Right ventricle myocardium superior (tissue), 1 donor: Measurements from ENCODE around the gene GLB1L3. TPM values are rescaled to one million over a fixed set of nuclear protein-coding genes. Genes with fewer than 3 reads are reported as not detected.
"Not testable (repeated sequence)": the region's sequence is repeated elsewhere in the genome, so short reads cannot be mapped to it uniquely, and the experiment has no call there.

Experiments
- ATAC-seq: fragments of 200-7000 bp; cut with Tn5 transposase; one replicate; pipeline ENCODE4 v1.9.1; 2020; ENCODE audit warnings: mild to moderate bottlenecking; ENCODE audit not compliant: poor library complexity
- DNase-seq: peaks from one replicate; pipeline ENCODE4 v3.0.0-alpha.2; 2020
- intact Hi-C: fragments of 100-400 bp; cut with DNase I; formaldehyde crosslinking; loops from one replicate; pipeline ENCODE4 v1.11.2; 2022
- total RNA-seq: library from RNA; stranded (reverse); fragmentation: NEBNext Ultra II Directional; extraction: Animal tissue kit (Norgen Biotek cat#: 25700); gene quantifications from one replicate; pipeline ENCODE4 v1.2.1, GENCODE V29; 2021
- donor health status: DM: no; HTN: yes; CAD: no; lungs with severe emphysema.

Gene GLB1L3
- total RNA-seq, 1 donor from 2014 or later = not detected

GRCh38 chr11:134334796-134335571 lies 58.8 kb downstream of the GLB1L3 start:
- ATAC-seq = no peak

DNA sequence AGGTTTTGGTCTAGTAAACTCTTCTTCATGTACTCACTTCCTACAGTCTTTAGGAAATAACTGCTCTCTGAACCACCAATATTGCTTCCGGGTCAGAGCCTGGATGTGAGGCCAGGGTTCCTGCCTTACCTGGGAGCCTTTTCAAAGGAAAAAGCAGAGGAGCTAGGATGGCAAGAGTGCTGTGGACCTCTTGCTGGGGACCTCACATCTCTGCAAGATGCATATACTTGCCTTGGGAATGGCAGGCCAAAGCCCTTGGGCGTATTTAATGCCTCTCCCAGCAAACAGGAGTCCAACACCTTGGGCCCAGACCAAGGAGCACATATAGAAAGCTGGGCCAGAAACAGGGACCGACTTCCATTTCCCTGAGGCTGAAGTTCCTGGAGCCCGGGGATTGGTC lies 60.9 kb downstream of the GLB1L3 start:
- no peak for ATAC-seq
- intact Hi-C loops = no loop called here
- DNase-seq = no peak

More at GRCh38 chr11:134334796-134335571, 58.8 kb downstream of the GLB1L3 start:
- intact Hi-C loops = no loop called here
- no peak for DNase-seq

GRCh38 chr11:134338068-134338467 lies 61.9 kb downstream of the GLB1L3 start:
- DNase-seq (no peak), ATAC-seq (no peak)
- intact Hi-C loops = no loop called here

DNA sequence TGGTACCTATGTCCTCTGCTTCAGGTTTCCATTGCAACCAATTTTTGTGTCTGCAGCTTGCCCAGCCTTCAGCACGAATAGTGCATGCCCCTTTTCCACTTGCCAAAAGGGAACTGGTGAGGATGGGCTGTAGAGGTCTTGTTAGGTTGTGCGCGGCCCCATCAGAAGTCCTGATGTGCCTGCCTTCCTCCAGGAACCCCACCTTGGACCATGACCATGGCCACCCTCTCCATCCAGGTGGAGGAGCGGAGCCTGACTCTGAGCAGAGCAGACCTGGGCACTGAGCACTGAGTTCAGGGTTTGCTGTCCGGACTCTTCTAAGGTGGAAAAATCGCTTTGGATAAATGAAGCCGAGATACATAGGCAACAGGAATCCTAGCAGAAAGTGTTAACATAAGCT lies 62.5 kb downstream of the GLB1L3 start:
- DNase-seq = no peak
- ATAC-seq = no peak
- intact Hi-C loops = no loop called here

DNA sequence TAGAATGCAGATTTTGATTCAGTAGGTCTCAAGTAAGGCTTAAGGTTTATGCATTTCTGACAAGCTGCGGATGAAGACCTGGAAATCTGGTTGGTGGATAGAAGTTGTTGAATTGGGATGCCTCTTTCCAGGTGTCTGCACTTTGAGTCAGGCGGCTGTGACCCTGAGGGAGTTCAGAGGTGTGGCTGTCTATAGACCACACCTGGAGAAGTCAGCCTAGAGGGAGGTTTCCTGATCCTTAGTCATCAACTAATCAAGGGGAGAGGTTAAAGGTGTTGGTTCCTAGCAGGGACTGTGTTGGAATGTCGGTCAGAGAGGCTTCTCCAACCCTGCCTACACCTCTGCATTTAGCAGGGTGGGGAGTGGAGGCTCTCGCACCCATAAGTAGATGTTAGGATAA lies 63.6 kb downstream of the GLB1L3 start:
- no peak for DNase-seq
- intact Hi-C loops = no loop called here
- no peak for ATAC-seq

DNA sequence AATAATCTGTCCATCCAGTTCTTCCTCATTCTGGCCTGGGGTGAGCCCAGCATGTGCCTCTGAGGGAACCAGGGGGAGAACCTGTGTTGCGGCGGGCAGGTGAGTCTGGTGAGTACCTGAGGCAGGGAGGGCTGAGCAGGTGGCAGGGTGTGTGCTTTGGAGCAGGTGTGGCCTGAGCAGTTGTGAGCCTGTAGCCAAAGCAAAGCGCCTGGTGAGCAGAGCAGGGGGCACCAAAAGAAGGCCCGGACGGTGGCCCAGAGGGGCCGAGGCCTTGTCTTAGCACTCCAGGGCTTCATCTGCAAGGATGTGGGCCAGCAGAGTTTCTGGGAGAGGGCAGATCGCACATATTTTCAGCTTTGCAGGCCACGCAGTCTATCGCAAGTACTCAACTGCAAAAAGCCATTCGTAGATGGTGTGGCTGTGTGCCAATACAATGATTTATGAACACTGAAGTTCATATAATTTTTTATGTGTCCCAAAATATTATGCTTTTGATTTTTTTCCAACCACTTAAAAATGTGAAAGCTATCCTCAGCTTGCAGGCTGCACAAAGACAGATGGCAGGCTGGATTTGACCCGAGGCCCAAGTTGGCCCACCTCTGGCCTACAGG lies 64.3 kb downstream of the GLB1L3 start:
- intact Hi-C loops = no loop called here
- DNase-seq (no peak), ATAC-seq (no peak)

DNA sequence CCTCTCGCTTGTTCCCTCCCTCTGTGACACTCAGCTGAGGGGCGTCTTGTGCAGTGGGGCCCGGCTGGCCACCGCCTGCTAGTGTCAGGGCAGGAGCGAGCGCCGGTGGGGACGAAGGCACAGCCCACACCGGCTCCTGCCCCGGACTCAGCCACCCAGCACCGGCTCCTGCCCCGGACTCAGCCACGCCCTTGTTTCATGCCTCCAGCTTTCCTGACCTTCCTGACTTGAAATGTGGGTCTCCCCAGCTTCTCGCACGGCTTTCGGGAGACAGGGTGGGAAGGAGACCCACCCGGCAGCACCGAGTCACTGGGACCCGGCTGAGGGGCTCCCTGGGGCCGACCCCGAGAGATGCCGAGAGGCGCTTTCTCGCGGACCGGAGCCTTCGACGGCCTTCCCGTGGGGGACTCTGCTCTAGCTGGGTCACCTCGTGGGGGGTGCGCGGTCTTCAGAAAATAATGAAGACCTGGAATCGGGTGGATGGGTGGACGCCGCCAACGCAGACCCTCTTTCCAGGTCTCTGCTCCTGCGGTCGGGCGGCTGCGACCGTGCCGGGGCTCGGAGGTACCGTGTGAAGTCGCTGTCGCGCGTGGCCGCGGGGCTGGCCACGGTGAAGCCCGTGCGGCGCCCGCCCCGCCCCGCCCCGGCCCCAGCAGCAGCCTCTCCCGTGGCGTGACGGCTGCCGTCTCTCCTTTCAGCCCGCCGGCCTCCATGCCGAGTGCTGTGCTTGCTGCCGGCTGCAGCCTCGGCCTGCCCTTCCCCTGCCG lies 65.8 kb downstream of the GLB1L3 start:
- intact Hi-C loops = no loop called here
- DNase-seq = no peak
- no peak for ATAC-seq

DNA sequence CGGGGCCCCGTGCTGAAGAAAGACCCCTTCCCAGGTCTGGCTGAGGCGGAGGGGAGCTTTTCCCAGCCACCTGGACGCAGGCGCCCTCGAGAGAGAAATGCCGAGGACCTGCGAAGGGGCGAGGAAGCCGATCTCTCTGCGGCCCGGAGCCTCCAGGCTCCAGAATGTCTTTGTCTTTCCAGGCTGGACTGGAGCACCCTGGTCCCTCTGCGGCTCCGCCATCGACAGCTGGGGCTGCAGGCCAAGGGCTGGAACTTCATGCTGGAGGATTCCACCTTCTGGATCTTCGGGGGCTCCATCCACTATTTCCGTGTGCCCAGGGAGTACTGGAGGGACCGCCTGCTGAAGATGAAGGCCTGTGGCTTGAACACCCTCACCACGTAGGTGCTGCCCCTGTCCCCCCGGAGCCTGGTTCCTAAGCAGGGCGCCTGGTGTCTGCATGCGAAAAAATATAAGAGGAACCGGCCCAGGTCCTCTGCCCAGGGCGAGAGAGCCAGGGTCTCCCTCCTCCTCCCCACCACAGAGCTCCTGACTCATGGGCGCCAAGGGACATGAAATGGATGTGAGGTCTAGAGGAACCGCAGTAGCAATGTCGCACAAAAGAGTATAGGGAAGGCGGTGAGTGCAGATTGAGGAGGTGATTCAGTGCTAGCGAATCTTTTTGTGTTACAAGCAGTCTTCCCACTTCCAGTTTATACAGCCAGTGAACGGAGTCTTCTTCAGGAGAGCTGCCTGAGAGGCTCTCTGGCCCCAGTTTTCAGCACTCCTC lies 66.6 kb downstream of the GLB1L3 start:
- DNase-seq = no peak
- no peak for ATAC-seq
- intact Hi-C loops = no loop called here

DNA sequence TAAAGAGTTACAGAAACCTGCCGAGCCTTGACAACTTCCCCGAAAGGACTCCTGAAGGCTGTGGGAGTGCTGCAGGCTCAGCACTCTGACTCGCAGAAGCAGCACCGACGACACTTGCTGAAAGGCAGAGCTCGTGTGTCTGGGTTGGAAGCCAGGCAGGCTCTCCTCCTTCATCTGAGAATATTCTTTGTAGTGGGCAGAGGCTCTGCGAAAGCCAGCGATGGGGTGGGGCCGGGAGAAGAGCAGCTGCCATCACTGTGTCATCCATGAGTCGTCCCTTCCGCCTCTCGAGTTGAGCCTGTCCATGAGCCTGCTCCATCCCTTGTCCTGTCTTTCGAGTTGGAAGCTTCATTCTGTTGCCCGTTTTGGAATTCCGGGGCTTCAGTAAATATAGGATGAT lies 67.5 kb downstream of the GLB1L3 start:
- intact Hi-C loops = no loop called here
- no peak for DNase-seq
- no peak for ATAC-seq

GRCh38 chr11:134344497-134345236 lies 68.5 kb downstream of the GLB1L3 start:
- not testable (repeated sequence) for DNase-seq

DNA sequence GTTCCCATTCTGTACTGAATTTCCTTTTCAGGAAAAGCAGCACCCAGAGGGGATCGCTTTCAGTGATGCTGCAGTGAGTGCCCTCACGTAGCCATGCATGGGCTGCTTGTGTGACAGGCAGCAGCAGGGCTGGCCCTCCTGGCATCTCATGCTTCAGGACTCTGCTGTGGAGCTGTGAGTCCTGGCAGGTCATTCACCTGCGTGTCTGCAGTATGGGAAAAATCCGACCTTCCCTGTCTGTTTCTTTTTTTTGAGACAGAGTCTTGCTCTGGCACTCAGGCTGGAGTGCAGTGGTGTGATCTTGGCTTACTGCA lies 69.0 kb downstream of the GLB1L3 start:
- intact Hi-C loops = no loop called here
- no peak for ATAC-seq
- DNase-seq = no peak

More at GRCh38 chr11:134344497-134345236, 68.5 kb downstream of the GLB1L3 start:
- ATAC-seq, intact Hi-C loops: not testable (repeated sequence)

GRCh38 chr11:134346101-134346975 lies 70.2 kb downstream of the GLB1L3 start:
- ATAC-seq (no peak), DNase-seq (no peak)
- intact Hi-C loops = no loop called here

DNA sequence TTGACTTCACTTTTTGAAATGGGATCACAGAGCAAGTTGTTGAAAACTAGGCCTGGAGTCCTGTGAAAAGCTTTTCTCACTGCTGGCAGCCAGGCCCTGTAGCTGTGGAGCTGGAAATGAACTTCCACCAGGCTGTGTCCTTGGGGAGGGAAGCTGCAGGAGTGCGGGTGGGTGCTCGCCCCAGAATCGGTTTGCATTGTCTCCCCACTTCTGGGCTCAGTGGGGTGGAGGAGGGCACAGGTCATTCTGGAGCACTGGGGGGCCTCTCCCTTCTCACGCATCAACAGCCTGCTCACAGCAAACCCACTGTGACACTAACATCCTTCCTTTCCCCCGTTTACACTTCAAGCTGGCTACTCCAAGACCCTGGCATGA lies 70.8 kb downstream of the GLB1L3 start:
- intact Hi-C loops = no loop called here

GRCh38 chr11:134347441-134347840 lies 71.3 kb downstream of the GLB1L3 start:
- DNase-seq = no peak
- intact Hi-C loops = no loop called here
- ATAC-seq = no peak

More for the DNA sequence above, 70.8 kb downstream of the GLB1L3 start:
- no peak for ATAC-seq
- no peak for DNase-seq

DNA sequence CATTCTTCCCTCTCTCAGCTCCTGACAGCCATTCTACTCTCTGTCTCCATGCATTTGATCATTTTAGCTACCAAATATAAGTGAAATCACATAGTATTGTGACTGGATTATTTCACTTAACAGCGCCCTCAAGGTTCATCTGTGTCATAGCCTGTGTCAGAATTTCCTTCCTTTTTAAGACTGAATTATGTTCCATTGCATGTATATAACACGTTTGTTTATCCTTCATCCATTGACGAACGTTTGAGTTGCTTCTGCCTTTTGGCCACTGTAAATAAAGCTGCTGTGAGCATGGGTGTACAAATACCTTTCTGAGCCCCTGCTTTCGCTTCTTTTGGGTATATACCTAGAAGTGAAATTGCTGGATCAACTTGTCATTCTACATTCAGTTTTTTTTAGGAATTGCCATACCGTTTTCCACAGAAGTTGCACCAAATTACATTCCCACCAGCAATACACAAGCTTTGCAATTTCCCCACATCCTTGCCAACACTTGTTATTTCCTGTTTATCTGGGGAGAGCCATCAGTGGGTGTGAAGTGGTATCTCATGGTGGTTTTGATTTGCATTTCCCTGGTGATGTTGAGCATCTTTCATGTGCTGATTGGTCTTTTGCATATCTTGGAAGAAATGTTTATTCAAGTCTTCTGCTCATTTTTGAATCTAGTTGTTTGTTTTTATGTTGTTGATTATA lies 73.1 kb downstream of the GLB1L3 start:
- ATAC-seq (no peak), DNase-seq (no peak)
- intact Hi-C loops = no loop called here

DNA sequence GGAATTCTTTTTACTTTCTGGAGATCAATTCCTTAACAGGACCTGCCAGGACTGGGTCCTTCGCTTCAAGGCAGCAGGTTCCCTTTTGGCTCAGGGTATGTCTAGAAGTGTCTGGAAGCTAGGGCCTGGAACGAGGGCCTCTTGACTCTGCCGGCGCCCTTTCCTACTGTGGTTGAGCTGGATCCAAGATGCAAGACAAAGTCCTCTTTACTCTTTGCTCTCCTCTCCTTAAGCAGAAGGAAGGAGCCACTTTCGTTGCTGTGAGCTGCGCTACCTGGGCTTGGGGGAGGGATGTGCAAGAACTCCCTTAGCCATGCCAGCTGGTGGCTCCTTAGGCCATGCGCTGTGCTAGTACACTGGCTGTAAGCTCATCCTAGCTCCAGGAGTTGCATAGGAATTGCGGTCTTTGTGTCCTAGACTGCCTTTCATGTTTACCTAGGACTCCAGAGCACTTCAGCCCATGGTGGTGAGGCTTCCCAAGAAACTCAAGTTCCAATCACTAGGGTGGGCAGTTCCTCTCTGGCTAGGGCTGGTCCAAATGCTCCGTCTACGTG lies 73.7 kb downstream of the GLB1L3 start:
- no peak for DNase-seq
- intact Hi-C loops = no loop called here
- no peak for ATAC-seq

GRCh38 chr11:134350381-134350780 lies 74.2 kb downstream of the GLB1L3 start:
- no peak for ATAC-seq
- no peak for DNase-seq
- intact Hi-C loops = no loop called here
